Psoas muscle (tissue), 8 donors: ENCODE results near the gene ZIC5. TPM values are rescaled to one million over a fixed set of nuclear protein-coding genes. Genes with fewer than 3 reads are reported as not detected.

ENCODE experiments used
- ATAC-seq, 4 donors: fragments of 200-7000 bp; cut with Tn5 transposase; one replicate each; pipeline ENCODE4 v1.9.1; 2020; ENCODE audit warnings: moderate library complexity in 3 of 4, mild to moderate bottlenecking in 2 of 4
- DNase-seq, 2 donors: peaks; one replicate each; pipeline ENCODE4 v3.0.0-alpha.2; 2020
- H3K27ac ChIP-seq: fragments of 200-600 bp; one replicate; pipeline ENCODE4 v1.8.0; 2022
- H3K27me3 ChIP-seq, 3 donors: fragments of 200-600 bp in 1 of 3; one replicate each; pipeline versions ENCODE4 v1.6.1 to v1.8.0; 2013 to 2022; ENCODE audit warnings: low read length in 2 of 3, mild to moderate bottlenecking in 2 of 3, moderate library complexity in 1 of 3; ENCODE audit not compliant: insufficient read depth in 3 of 3
- H3K36me3 ChIP-seq, 2 donors: fragments of 200-600 bp in 1 of 2; one replicate each; pipeline versions ENCODE4 v1.6.1 to v1.8.0; 2013 to 2022; ENCODE audit warnings: low read depth in 1 of 2, mild to moderate bottlenecking in 1 of 2, moderate library complexity in 1 of 2; ENCODE audit not compliant: insufficient read depth in 1 of 2
- H3K4me1 ChIP-seq: fragments of 200-600 bp; one replicate; pipeline ENCODE4 v1.8.0; 2022
- H3K4me3 ChIP-seq: fragments of 200-600 bp; one replicate; pipeline ENCODE4 v1.8.0; 2022; ENCODE audit warnings: mild to moderate bottlenecking
- H3K9me3 ChIP-seq: fragments of 200-600 bp; one replicate; pipeline ENCODE4 v1.8.0; 2022
- WGBS, 3 donors: extraction: QIAGEN DNeasy Blood & Tissue Kit; methylation state at CpG; one replicate each; pipeline versions ENCODE4 v1.1.6 to v1.1.7; 2013; 5-methylcytosine and 5-hydroxymethylcytosine counted together
- intact Hi-C, 2 donors: fragments of 100-400 bp; cut with DNase I; formaldehyde crosslinking; loops; one replicate each; pipeline versions ENCODE4 v1.11.0 to v1.14.2; 2022
- long read RNA-seq, 2 donors: library from polyadenylated mRNA; unstranded; transcript quantifications; one replicate each; pipeline ENCODE4 v2.0.0, GENCODE V29; 2021
- polyA plus RNA-seq, 3 donors: library from polyadenylated mRNA; stranded (reverse); fragments of 200-250 nt; gene quantifications; one replicate each; pipeline ENCODE4 v1.2.3, GENCODE V29; 2013
- total RNA-seq, 4 donors: library from RNA; stranded (reverse); fragmentation: NEBNext Ultra II Directional in 2 of 4; extraction: Animal tissue kit (Norgen Biotek cat#: 25700) in 2 of 4; gene quantifications; one replicate each; pipeline versions ENCODE4 v1.2.1 to v1.2.4, GENCODE V29; 2021 to 2023
- TF ChIP-seq, protein P1 (sequence below): fragments of 200-600 bp; IDR thresholded peaks from one replicate; pipeline ENCODE4 v1.8.0; 2022; ENCODE audit warnings: antibody characterized with exemption
- donor health status: healthy with polysubstance abuse.
- donor health status: DM: no; HTN: no; CAD: no; lungs with moderate emphysema.
- donor health status: Bipolar disorder and iron deficiency.
- donor health status: healthy.
- donor health status: DM: yes; HTN: yes; CAD: no.
- donor health status: DM: no; HTN: no; CAD: no.
- donor health status: DM: no; HTN: no; CAD: no.
- donor health status: DM: yes; HTN: yes; CAD: no.

ZIC5 gene
- total RNA-seq (not detected), polyA plus RNA-seq (not detected)
- long read RNA-seq, donor 1 = 0 reads
- long read RNA-seq, donor 2 = 0 reads

DNA sequence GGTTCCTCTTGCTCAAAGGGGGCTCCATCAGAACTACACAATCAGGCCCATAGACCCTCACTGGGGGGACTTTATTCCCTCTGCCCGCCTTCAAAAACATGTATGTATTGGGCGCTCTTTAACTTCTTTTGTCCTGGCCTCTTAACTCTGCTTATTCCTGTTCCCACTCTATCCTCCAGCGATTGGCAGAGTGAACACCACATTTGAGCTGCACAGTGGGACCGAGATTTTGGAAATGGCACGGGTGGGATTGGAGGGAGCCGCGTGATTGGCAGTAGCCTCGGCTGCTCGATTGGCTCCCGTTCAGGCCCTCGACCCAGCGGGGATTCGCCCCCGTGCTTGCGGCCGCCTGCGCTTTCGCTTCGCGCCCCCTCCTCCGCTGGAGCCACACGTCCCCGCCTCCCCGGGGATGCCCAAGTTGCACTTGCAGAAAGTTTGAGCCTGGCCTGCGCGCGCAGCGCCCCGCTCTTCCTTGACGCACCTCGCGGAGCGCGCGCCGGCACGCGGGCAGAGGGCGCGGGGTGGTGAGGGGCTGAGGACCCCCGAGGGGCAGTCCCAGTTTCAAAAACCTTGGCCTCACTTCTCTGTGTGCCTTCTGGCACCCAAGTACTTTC lies at the start of gene ZIC5:
Gene ZIC5 (minus strand): TSS at position 192 of the 614 bp plus-strand sequence. CDS start 164 bp downstream, at position 28.
- Histone ChIP-seq H3K27ac (no peak within 1 kb of the TSS), H3K4me1 (peaks cover 15% of the 10 kb centered on the region), H3K9me3 (no peaks in the 10 kb centered on the region), H3K4me3 (peak within 1 kb of the TSS; percentile 54), H3K36me3 (no peaks in the 10 kb centered on the region), H3K27me3 (peaks cover 15 to 97% (median 53%) of the 10 kb centered on the region in 3 donors)
- no peak for ATAC-seq
- TF ChIP-seq, protein P1, sequence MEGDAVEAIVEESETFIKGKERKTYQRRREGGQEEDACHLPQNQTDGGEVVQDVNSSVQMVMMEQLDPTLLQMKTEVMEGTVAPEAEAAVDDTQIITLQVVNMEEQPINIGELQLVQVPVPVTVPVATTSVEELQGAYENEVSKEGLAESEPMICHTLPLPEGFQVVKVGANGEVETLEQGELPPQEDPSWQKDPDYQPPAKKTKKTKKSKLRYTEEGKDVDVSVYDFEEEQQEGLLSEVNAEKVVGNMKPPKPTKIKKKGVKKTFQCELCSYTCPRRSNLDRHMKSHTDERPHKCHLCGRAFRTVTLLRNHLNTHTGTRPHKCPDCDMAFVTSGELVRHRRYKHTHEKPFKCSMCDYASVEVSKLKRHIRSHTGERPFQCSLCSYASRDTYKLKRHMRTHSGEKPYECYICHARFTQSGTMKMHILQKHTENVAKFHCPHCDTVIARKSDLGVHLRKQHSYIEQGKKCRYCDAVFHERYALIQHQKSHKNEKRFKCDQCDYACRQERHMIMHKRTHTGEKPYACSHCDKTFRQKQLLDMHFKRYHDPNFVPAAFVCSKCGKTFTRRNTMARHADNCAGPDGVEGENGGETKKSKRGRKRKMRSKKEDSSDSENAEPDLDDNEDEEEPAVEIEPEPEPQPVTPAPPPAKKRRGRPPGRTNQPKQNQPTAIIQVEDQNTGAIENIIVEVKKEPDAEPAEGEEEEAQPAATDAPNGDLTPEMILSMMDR = no peak
- no peak for DNase-seq
- intact Hi-C loops = no loop called here
- 4 to 6% (median 5%) methylated on average over 41 of the region's 41 CpGs for WGBS, 3 donors

DNA sequence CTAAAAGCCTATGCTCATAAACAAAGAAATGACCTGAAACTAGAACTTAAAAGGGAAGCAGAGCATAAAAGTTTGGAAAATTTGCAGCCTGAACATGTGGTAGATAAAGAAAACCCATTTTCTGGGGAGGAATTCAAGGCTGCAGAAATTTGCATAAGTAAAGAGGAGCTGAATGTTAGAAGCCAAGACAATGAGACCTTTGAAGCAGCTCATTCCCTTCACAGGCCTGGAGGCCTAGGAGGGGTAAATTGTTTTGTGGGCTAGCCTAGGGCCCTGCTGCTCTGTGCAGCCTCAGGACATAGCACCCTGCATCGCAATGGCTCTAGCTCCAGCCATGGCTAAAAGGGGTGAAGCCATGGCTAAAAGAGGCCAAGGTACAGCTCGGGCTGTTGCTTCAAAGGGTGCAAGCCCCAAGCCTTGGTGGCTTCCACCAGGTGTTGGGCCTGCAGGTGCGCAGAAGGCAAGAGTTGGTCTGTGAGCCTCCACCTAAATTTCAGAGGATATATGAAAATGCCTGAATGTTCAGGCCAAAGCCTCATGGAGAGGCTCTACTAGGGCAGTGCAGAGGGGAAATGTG lies 48.3 kb upstream of the ZIC5 start:
- DNase-seq (no peak), ATAC-seq (no peak)
- Histone ChIP-seq H3K9me3 (no peaks in the 10 kb centered on the region), H3K36me3 (no peaks in the 10 kb centered on the region), H3K27me3 (no peaks in the 10 kb centered on the region), H3K4me1 (no peaks in the 10 kb centered on the region), H3K27ac (no peak overlapping the region), H3K4me3 (no peak overlapping the region)
- TF ChIP-seq, protein P1 = no peak
- intact Hi-C loops = no loop called here
- 91 to 93% (median 93%) methylated on average over 3 of the region's 3 CpGs for WGBS, 3 donors

DNA sequence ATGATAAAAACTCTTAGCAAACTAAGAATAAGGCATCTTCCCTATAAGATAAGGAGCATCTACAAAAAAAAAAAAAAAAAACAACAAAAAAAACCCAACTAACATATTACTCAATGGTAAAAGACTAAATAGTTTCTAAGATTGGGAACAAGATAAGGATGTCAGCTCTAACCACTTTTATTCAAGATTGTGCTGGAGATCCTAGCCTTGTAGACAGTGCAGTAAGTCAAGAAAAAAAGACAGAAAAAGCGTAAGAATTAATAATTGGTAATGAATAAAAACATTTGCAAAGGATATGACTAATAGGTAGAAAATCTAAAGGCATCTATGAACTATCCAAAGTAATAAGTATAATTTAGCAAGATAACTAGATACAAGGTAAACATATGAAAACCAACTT lies 43.1 kb upstream of the ZIC5 start:
- no peaks in the 10 kb centered on the region for H3K36me3 ChIP-seq
- H3K4me1 ChIP-seq = no peaks in the 10 kb centered on the region
- TF ChIP-seq, protein P1 = no peak
- H3K4me3 ChIP-seq = no peak overlapping the region
- no peak overlapping the region for H3K27ac ChIP-seq
- 89 to 96% (median 94%) methylated on average over 1 of the region's 1 CpG for WGBS, 3 donors
- H3K9me3 ChIP-seq = no peaks in the 10 kb centered on the region
- peaks cover 0 to 5% (median 0%) of the 10 kb centered on the region in 3 donors for H3K27me3 ChIP-seq
- no peak for DNase-seq
- intact Hi-C loops = no loop called here
- no peak for ATAC-seq

DNA sequence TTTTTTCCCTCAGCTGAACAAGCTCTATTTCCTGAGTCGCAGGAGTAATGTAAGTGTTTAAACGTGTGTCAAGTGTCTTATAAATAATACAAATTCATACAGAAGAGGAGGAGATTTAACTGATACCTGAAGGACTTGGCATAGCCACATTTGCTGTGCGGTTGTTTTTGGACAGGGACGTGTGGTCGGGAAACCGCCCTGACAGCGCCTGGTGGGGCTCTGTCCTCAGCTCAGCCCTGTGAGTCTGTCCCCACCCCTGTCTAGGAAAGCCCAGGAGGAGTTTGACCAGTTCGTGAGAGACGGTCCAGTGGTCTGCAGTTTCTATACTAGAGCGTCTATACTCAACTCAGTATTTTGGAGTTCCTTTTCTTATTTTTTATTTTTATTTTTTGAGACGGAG lies 26.7 kb upstream of the ZIC5 start:
- TF ChIP-seq, protein P1 = no peak
- peaks cover 12 to 98% (median 22%) of the 10 kb centered on the region in 3 donors for H3K27me3 ChIP-seq
- H3K9me3 ChIP-seq = no peaks in the 10 kb centered on the region
- H3K4me1 ChIP-seq = no peaks in the 10 kb centered on the region
- DNase-seq (no peak), ATAC-seq (no peak)
- intact Hi-C loops = loop anchor here in 1 of 2 donors (5.0 kb wide), 1 partner anchor 41 kb away; no protein-coding TSS in a partner anchor
- WGBS, 3 donors = 91 to 92% (median 91%) methylated on average over 11 of the region's 11 CpGs
- no peak overlapping the region for H3K27ac ChIP-seq
- H3K36me3 ChIP-seq = no peaks in the 10 kb centered on the region
- H3K4me3 ChIP-seq = no peak overlapping the region
